Rectal smooth muscle tissue (tissue), 1 donor: Measurements from ENCODE around the gene MID1IP1.

Experiments used
- H3K27ac ChIP-seq: one replicate; pipeline ENCODE4 v1.7.0; 2013; ENCODE audit warnings: low read depth, low read length, inconsistent platforms
- H3K27me3 ChIP-seq: one replicate; pipeline ENCODE4 v1.7.0; 2013; ENCODE audit warnings: low read length; ENCODE audit not compliant: control insufficient read depth, insufficient read depth
- H3K36me3 ChIP-seq: one replicate; pipeline ENCODE4 v1.7.0; 2013; ENCODE audit warnings: low read length; ENCODE audit not compliant: control insufficient read depth, insufficient read depth
- H3K4me1 ChIP-seq: one replicate; pipeline ENCODE4 v1.7.0; 2013; ENCODE audit warnings: low read length; ENCODE audit not compliant: control insufficient read depth, insufficient read depth
- H3K4me3 ChIP-seq: one replicate; pipeline ENCODE4 v1.7.0; 2013; ENCODE audit warnings: low read length
- H3K9ac ChIP-seq: one replicate; pipeline ENCODE4 v1.7.0; 2013; ENCODE audit warnings: low read length

The MID1IP1 gene

DNA sequence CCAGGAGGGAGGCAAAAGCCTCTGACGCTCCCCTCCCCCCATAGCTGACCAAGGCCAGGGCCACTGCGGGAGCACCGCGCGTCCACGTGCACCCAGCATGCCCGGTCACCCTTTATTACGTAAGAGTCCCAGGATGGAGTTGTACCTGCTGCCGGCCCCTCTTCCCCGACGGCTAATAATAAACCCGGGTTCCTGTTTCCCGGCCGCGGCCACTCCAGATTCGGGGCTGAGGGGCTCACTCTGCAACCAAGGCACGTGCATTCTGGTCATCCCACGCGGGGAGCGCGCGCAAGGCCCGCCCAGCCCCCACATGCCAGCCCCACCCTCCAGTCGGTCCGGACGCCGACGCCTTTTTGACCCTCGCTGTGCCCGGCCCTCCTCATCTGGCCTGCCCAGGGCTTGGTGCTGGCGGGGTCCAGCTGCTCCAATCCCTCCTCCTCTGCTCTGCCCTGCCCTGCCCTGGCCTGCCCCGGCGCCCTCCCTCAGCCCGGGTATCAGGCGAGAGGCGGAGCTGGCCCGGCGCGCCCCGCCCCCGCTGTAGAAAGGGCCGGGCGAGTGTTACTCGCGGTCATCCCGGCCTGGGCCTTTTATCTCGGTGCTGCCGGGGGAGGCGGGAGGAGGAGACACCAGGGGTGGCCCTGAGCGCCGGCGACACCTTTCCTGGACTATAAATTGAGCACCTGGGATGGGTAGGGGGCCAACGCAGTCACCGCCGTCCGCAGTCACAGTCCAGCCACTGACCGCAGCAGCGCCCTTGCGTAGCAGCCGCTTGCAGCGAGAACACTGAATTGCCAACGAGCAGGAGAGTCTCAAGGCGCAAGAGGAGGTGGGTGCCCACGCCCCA is 2.6 kb downstream of the MID1IP1 start:
- Histone ChIP-seq H3K4me1 (peaks cover 8% of the 10 kb centered on the region), H3K27me3 (no peaks in the 10 kb centered on the region), H3K4me3 (peak overlapping the region; percentile 93), H3K9ac (peak overlapping the region; percentile 1), H3K27ac (peak overlapping the region; percentile 94), H3K36me3 (no peaks in the 10 kb centered on the region)

DNA sequence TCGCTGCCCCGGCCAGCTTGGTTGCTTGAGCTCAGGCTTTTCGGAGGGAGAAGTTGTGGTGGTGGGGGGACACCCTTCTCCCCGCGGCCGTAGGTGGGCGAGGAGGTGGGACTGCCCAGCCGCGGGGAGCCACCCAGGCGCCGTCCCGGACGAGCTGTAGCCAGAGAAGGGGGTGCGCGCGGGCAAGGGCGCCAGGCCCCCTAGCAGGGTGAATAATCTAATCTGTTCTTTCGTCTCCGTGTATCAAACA is 3.1 kb downstream of the MID1IP1 start:
- no peaks in the 10 kb centered on the region for H3K36me3 ChIP-seq
- no peaks in the 10 kb centered on the region for H3K27me3 ChIP-seq
- peak overlapping the region; percentile 93 for H3K4me3 ChIP-seq
- H3K9ac ChIP-seq = peak overlapping the region; percentile 1
- peaks cover 8% of the 10 kb centered on the region for H3K4me1 ChIP-seq
- H3K27ac ChIP-seq = peak overlapping the region; percentile 94

DNA sequence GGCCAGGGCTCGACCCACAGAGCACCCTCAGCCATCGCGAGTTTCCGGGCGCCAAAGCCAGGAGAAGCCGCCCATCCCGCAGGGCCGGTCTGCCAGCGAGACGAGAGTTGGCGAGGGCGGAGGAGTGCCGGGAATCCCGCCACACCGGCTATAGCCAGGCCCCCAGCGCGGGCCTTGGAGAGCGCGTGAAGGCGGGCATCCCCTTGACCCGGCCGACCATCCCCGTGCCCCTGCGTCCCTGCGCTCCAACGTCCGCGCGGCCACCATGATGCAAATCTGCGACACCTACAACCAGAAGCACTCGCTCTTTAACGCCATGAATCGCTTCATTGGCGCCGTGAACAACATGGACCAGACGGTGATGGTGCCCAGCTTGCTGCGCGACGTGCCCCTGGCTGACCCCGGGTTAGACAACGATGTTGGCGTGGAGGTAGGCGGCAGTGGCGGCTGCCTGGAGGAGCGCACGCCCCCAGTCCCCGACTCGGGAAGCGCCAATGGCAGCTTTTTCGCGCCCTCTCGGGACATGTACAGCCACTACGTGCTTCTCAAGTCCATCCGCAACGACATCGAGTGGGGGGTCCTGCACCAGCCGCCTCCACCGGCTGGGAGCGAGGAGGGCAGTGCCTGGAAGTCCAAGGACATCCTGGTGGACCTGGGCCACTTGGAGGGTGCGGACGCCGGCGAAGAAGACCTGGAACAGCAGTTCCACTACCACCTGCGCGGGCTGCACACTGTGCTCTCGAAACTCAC is 3.6 kb downstream of the MID1IP1 start:
- Histone ChIP-seq H3K27ac (peak overlapping the region; percentile 94), H3K36me3 (no peaks in the 10 kb centered on the region), H3K4me1 (peaks cover 8% of the 10 kb centered on the region), H3K9ac (peak overlapping the region; percentile 81), H3K27me3 (no peaks in the 10 kb centered on the region), H3K4me3 (peak overlapping the region; percentile 93)

DNA sequence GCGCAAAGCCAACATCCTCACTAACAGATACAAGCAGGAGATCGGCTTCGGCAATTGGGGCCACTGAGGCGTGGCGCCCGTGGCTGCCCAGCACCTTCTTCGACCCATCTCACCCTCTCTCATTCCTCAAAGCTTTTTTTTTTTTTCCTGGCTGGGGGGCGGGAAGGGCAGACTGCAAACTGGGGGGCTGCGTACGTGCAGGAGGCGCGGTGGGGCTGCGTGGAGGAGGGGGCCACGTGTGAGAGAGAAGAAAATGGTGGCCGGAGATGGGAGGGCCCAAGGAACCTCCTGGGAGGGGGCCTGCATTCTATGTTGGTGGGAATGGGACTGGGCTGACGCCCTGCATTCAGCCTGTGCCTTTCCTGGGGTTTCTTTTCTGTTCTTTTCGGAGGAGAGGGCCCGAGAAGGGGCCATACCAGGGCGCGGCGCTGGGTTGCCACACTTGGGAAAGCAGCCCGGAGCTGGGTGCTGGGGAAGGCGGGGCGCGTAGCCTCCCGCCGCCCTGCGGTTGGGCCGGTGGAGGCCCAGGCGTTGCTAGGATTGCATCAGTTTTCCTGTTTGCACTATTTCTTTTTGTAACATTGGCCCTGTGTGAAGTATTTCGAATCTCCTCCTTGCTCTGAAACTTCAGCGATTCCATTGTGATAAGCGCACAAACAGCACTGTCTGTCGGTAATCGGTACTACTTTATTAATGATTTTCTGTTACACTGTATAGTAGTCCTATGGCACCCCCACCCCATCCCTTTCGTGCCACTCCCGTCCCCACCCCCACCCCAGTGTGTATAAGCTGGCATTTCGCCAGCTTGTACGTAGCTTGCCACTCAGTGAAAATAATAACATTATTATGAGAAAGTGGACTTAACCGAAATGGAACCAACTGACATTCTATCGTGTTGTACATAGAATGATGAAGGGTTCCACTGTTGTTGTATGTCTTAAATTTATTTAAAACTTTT is 4.5 kb downstream of the MID1IP1 start:
- H3K36me3 ChIP-seq = no peaks in the 10 kb centered on the region
- peak overlapping the region; percentile 81 for H3K9ac ChIP-seq
- peak overlapping the region; percentile 93 for H3K4me3 ChIP-seq
- no peaks in the 10 kb centered on the region for H3K27me3 ChIP-seq
- peak overlapping the region; percentile 94 for H3K27ac ChIP-seq
- peaks cover 8% of the 10 kb centered on the region for H3K4me1 ChIP-seq

DNA sequence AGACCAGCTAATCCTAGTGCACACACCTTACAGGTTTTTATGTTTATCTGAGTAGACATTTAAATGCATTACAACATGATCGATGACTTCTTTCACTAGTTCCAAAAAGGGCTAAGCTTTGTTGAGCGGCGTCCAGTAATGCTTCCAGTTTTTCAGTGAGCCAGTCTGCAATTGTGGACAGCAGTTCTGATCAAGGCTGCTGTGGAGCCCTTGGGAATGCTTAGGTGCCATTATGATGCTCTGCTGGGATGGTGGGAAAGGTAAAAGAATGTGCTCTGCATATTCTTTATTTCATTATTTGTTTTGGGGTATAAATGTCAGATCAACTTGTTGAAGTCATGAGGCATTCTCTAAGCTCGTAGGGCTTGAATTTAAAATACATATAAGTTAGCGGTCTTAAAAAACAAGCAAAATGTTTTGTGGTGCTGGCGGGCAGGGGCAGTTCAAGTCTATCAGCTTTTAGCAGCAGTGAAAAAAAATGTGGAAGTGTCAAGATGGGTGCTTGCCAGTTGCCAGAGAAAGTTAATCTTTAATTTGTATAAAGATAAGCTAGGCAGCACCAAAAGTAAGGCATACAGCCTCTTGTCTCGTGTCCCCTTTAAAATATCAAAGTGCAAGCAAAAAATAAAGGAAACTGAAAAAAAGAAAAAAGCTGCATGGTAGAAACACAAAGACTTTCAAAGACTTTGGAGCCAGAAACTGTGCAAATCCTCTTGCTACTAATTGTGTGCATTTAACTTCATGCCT is 5.8 kb downstream of the MID1IP1 start:
- Histone ChIP-seq H3K36me3 (no peaks in the 10 kb centered on the region), H3K4me3 (peak overlapping the region; percentile 32), H3K27ac (peak overlapping the region; percentile 94), H3K4me1 (peaks cover 5% of the 10 kb centered on the region), H3K27me3 (no peaks in the 10 kb centered on the region), H3K9ac (no peak overlapping the region)

GRCh38 chrX:38807873-38808272 is 6.6 kb downstream of the MID1IP1 start:
- Histone ChIP-seq H3K27ac (no peak overlapping the region), H3K4me3 (no peak overlapping the region)

GRCh38 chrX:38811515-38812243 is 10.4 kb downstream of the MID1IP1 start:
- Histone ChIP-seq H3K9ac (no peak overlapping the region), H3K27ac (no peak overlapping the region), H3K4me1 (no peaks in the 10 kb centered on the region), H3K27me3 (no peaks in the 10 kb centered on the region), H3K36me3 (no peaks in the 10 kb centered on the region), H3K4me3 (no peak overlapping the region)

More at GRCh38 chrX:38807873-38808272, 6.6 kb downstream of the MID1IP1 start:
- Histone ChIP-seq H3K36me3 (no peaks in the 10 kb centered on the region), H3K27me3 (no peaks in the 10 kb centered on the region), H3K4me1 (peaks cover 5% of the 10 kb centered on the region), H3K9ac (no peak overlapping the region)

DNA sequence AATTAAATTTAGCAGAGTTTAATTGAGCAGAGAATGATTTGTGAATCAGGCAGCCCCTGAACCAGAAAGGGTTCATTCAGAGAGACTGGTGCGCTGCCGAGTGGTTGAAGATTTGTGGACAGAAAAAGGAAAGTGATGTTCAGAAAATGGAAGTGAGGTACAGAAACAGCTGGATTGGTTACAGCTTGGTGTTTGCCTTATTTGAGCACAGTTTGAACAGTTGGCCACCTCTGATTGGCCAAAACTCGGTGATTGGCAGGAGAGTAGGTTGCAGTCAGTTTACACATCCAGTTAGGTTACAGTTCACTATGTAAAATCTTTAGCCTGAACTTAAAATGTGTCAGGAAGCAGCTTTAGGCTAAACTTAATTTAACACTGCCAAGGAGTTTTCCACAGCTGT is 14.9 kb downstream of the MID1IP1 start:
- H3K27ac ChIP-seq = no peak overlapping the region
- H3K4me1 ChIP-seq = no peaks in the 10 kb centered on the region
- no peak overlapping the region for H3K4me3 ChIP-seq
- H3K9ac ChIP-seq = no peak overlapping the region
- H3K36me3 ChIP-seq = no peaks in the 10 kb centered on the region
- no peaks in the 10 kb centered on the region for H3K27me3 ChIP-seq

GRCh38 chrX:38817004-38817703 is 15.9 kb downstream of the MID1IP1 start:
- no peak overlapping the region for H3K4me3 ChIP-seq
- no peaks in the 10 kb centered on the region for H3K27me3 ChIP-seq
- no peak overlapping the region for H3K9ac ChIP-seq
- peak overlapping the region; percentile 17 for H3K27ac ChIP-seq
- no peaks in the 10 kb centered on the region for H3K36me3 ChIP-seq
- no peaks in the 10 kb centered on the region for H3K4me1 ChIP-seq

DNA sequence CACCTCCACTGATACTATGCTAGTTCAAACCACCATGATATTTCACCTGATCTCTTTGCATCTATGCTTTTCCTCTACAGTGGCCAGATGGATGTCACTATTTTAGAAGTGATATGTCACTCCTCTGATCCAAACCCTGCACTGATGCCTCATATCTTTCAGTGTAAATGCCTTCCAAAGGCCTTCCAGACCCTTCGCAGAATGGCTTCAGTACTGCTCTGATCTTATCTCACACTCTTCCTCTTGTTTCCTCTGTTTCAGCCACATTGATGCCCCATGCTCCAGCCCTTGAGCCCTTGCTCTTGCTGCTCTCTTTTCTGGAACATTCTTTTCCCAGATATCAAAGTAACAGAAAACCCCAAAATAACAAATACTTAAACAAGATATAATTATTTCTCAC is 17.9 kb downstream of the MID1IP1 start:
- Histone ChIP-seq H3K36me3 (no peaks in the 10 kb centered on the region), H3K4me3 (no peak overlapping the region), H3K4me1 (no peaks in the 10 kb centered on the region), H3K27me3 (no peaks in the 10 kb centered on the region), H3K9ac (no peak overlapping the region), H3K27ac (no peak overlapping the region)

- no peak overlapping the region for H3K27ac ChIP-seq
- H3K36me3 ChIP-seq = no peaks in the 10 kb centered on the region
- no peaks in the 10 kb centered on the region for H3K4me1 ChIP-seq
- H3K9ac ChIP-seq = no peak overlapping the region
- H3K4me3 ChIP-seq = no peak overlapping the region
- no peaks in the 10 kb centered on the region for H3K27me3 ChIP-seq
Observed at GRCh38 chrX:38819709-38820108, 18.4 kb downstream of the MID1IP1 start.
